ENCODE measurements around the gene TAF10.

The TAF10 gene

GRCh38 chr11:6621711-6622211 is 9.7 kb upstream of the TAF10 start:
- H3K4me1 ChIP-seq (ENCODE audit: low read length) = peaks cover 19% of the 10 kb centered on the region; the same call in 1 of the 2 replicates
- no peaks in the 10 kb centered on the region for H3K36me3 ChIP-seq (replicated peaks; ENCODE audit: insufficient read depth, low read length)
- no peak overlapping the region for H3K27ac ChIP-seq (ENCODE audit: low read length)
- H3K4me3 ChIP-seq (ENCODE audit: low read length) = no peak overlapping the region
- H3K9me2 ChIP-seq (replicated peaks; ENCODE audit: insufficient read depth, low read length) = no peaks in the 10 kb centered on the region
- TF ChIP-seq EZH2 (optimal IDR thresholded peaks at IDR 0.05; ENCODE audit: low read depth, low read length) (no peak), EZH2phosphoT487 (IDR thresholded peaks at IDR 0.05; ENCODE audit: low read length) (no peak), CTCF (IDR thresholded peaks at IDR 0.05; ENCODE audit: low read length) (no peak)
- H3K4me2 ChIP-seq (ENCODE audit: low read depth, low read length) = no peak overlapping the region
- no peaks in the 10 kb centered on the region for H3K27me3 ChIP-seq (replicated peaks; ENCODE audit: insufficient read depth, low read length)
- peak overlapping the region; percentile 16; the same call in 1 of the 2 replicates for H2AFZ ChIP-seq (ENCODE audit: low read length)
- H3K9ac ChIP-seq (ENCODE audit: low read length) = no peak overlapping the region
- no peaks in the 10 kb centered on the region for H3K9me3 ChIP-seq (replicated peaks; ENCODE audit: insufficient read depth, low read length)
- DNase-seq = no peak
- peaks cover 14% of the 10 kb centered on the region for H3K79me2 ChIP-seq (ENCODE audit: low read length)
- H4K20me1 ChIP-seq (ENCODE audit: insufficient read depth, low read length) = no peaks in the 10 kb centered on the region
- no peaks in the 10 kb centered on the region for H3F3A ChIP-seq (ENCODE audit: insufficient read depth, low read length)

- H3K79me2 ChIP-seq (ENCODE audit: low read length) = peaks cover 14% of the 10 kb centered on the region
- H3K9me3 ChIP-seq (replicated peaks; ENCODE audit: insufficient read depth, low read length) = no peaks in the 10 kb centered on the region
- H3F3A ChIP-seq (ENCODE audit: insufficient read depth, low read length) = no peaks in the 10 kb centered on the region
- no peak overlapping the region for H2AFZ ChIP-seq (ENCODE audit: low read length)
- H3K9ac ChIP-seq (ENCODE audit: low read length) = no peak overlapping the region
- H3K4me1 ChIP-seq (ENCODE audit: low read length) = peaks cover 19% of the 10 kb centered on the region; the same call in 1 of the 2 replicates
- no peak for DNase-seq
- no peak for TF ChIP-seq CTCF (IDR thresholded peaks at IDR 0.05; ENCODE audit: low read length)
- TF ChIP-seq EZH2 (optimal IDR thresholded peaks at IDR 0.05; ENCODE audit: low read depth, low read length) = no peak
- TF ChIP-seq EZH2phosphoT487 (IDR thresholded peaks at IDR 0.05; ENCODE audit: low read length) = no peak
- no peak overlapping the region for H3K27ac ChIP-seq (ENCODE audit: low read length)
- H3K4me2 ChIP-seq (ENCODE audit: low read depth, low read length) = no peak overlapping the region
- H3K36me3 ChIP-seq (replicated peaks; ENCODE audit: insufficient read depth, low read length) = no peaks in the 10 kb centered on the region
- H3K27me3 ChIP-seq (replicated peaks; ENCODE audit: insufficient read depth, low read length) = no peaks in the 10 kb centered on the region
- H3K9me2 ChIP-seq (replicated peaks; ENCODE audit: insufficient read depth, low read length) = no peaks in the 10 kb centered on the region
- H4K20me1 ChIP-seq (ENCODE audit: insufficient read depth, low read length) = no peaks in the 10 kb centered on the region
- no peak overlapping the region for H3K4me3 ChIP-seq (ENCODE audit: low read length)
These were observed 8.6 kb upstream of the TAF10 start for GRCh38 chr11:6620636-6621035.

GRCh38 chr11:6619004-6619745 is 7.2 kb upstream of the TAF10 start, which contains the start of gene TPP1:
TPP1 (minus strand) TSS chr11:6619422; CDS start chr11:6619400, 22 bp downstream.
- no peaks in the 10 kb centered on the region for H3K9me3 ChIP-seq (replicated peaks; ENCODE audit: insufficient read depth, low read length)
- H3K79me2 ChIP-seq (ENCODE audit: low read length) = peaks cover 14% of the 10 kb centered on the region
- H3K9me2 ChIP-seq (replicated peaks; ENCODE audit: insufficient read depth, low read length) = no peaks in the 10 kb centered on the region
- H4K20me1 ChIP-seq (ENCODE audit: insufficient read depth, low read length) = no peaks in the 10 kb centered on the region
- DNase-seq = peak; percentile 89
- peak within 1 kb of the TSS; percentile 78 for H2AFZ ChIP-seq (ENCODE audit: low read length)
- no peaks in the 10 kb centered on the region for H3K36me3 ChIP-seq (replicated peaks; ENCODE audit: insufficient read depth, low read length)
- H3K27ac ChIP-seq (ENCODE audit: low read length) = no peak within 1 kb of the TSS
- no peaks in the 10 kb centered on the region for H3F3A ChIP-seq (ENCODE audit: insufficient read depth, low read length)
- no peaks in the 10 kb centered on the region for H3K27me3 ChIP-seq (replicated peaks; ENCODE audit: insufficient read depth, low read length)
- H3K4me1 ChIP-seq (ENCODE audit: low read length) = peaks cover 19% of the 10 kb centered on the region; the same call in 1 of the 2 replicates
- peak within 1 kb of the TSS; percentile 77 for H3K4me3 ChIP-seq (ENCODE audit: low read length)
- peak within 1 kb of the TSS; percentile 98 for H3K4me2 ChIP-seq (ENCODE audit: low read depth, low read length)
- TF ChIP-seq CTCF (IDR thresholded peaks at IDR 0.05; ENCODE audit: low read length) (no peak), EZH2 (optimal IDR thresholded peaks at IDR 0.05; ENCODE audit: low read depth, low read length) (no peak), EZH2phosphoT487 (IDR thresholded peaks at IDR 0.05; ENCODE audit: low read length) (no peak)
- peak within 1 kb of the TSS; percentile 74 for H3K9ac ChIP-seq (ENCODE audit: low read length)
